Suprapubic skin (tissue), 4 donors: ENCODE data around the gene UCN2. TPM values are rescaled to one million over a fixed set of nuclear protein-coding genes. Genes with fewer than 3 reads are reported as not detected.

Experiments used
- DNase-seq, 2 donors: peaks; one replicate each; pipeline ENCODE4 v3.0.0-alpha.2; 2019; ENCODE audit warnings: low spot score in 2 of 2
- H3K27ac ChIP-seq: fragments of 200-600 bp; sonication (generic); one replicate; pipeline ENCODE4 v1.5.1; 2019
- H3K27me3 ChIP-seq: fragments of 200-600 bp; sonication (generic); one replicate; pipeline ENCODE4 v1.5.1; 2019
- H3K36me3 ChIP-seq: fragments of 200-600 bp; sonication (generic); one replicate; pipeline ENCODE4 v1.5.1; 2019
- H3K4me1 ChIP-seq: fragments of 200-600 bp; sonication (generic); one replicate; pipeline ENCODE4 v1.5.1; 2019
- H3K4me3 ChIP-seq: fragments of 200-600 bp; sonication (generic); one replicate; pipeline ENCODE4 v1.5.1; 2019; ENCODE audit warnings: mild to moderate bottlenecking
- H3K9me3 ChIP-seq: fragments of 200-600 bp; sonication (generic); one replicate; pipeline ENCODE4 v1.5.1; 2019
- CTCF ChIP-seq, 2 donors: fragments of 200-600 bp in 1 of 2; fragments of 450-650 bp in 1 of 2; sonication (generic) in 1 of 2; IDR thresholded peaks; one replicate each; pipeline ENCODE4 v1.5.1; 2016 to 2019; ENCODE audit warnings: antibody characterized with exemption in 2 of 2, mild to moderate bottlenecking in 1 of 2, moderate library complexity in 1 of 2
- EP300 ChIP-seq: sonication (generic); formaldehyde crosslinking; IDR thresholded peaks from one replicate; pipeline ENCODE4 v1.6.1; 2017; ENCODE audit warnings: antibody characterized with exemption
- POLR2A ChIP-seq, 2 donors: fragments of 450-650 bp; IDR thresholded peaks; one replicate each; pipeline ENCODE4 v1.6.1; 2017; ENCODE audit warnings: antibody characterized with exemption in 2 of 2, mild to moderate bottlenecking in 2 of 2, moderate library complexity in 2 of 2
- POLR2AphosphoS5 ChIP-seq, 3 donors: sonication (generic); formaldehyde crosslinking; IDR thresholded peaks; one replicate each; pipeline ENCODE4 v1.6.1; 2017; ENCODE audit warnings: antibody characterized with exemption in 3 of 3
- WGBS: methylation state at CpG from one replicate; pipeline ENCODE4 v1.1.5; 2018; 5-methylcytosine and 5-hydroxymethylcytosine counted together
- total RNA-seq, 4 donors: library from RNA; depleted of rRNA; stranded (reverse); fragments of >200 nt; gene quantifications; one replicate each; pipeline ENCODE4 v1.1.0, GENCODE V29; 2016

UCN2 gene
- total RNA-seq, 4 donors from 2014 or later, result 10.1 to 23.7 (median 18.0) TPM

- Histone ChIP-seq H3K27me3 (no peaks in the 10 kb centered on the region), H3K4me1 (peaks cover 43% of the 10 kb centered on the region), H3K4me3 (no peak overlapping the region), H3K9me3 (no peaks in the 10 kb centered on the region), H3K27ac (no peak overlapping the region), H3K36me3 (peaks cover 42% of the 10 kb centered on the region)
- no peak for TF ChIP-seq CTCF (IDR thresholded peaks at IDR 0.05)
- no peak for TF ChIP-seq EP300
- no peak for TF ChIP-seq POLR2A (IDR thresholded peaks at IDR 0.05)
- no peak for TF ChIP-seq POLR2AphosphoS5 (IDR thresholded peaks at IDR 0.05)
- 97% methylated on average over 6 of the region's 14 CpGs for WGBS
- DNase-seq, result no peak
Measured at GRCh38 chr3:48591436-48591835, 27.9 kb upstream of the UCN2 start.

- Histone ChIP-seq H3K36me3 (peaks cover 62% of the 10 kb centered on the region), H3K4me3 (no peak overlapping the region), H3K9me3 (no peaks in the 10 kb centered on the region), H3K4me1 (peaks cover 11% of the 10 kb centered on the region), H3K27ac (no peak overlapping the region), H3K27me3 (no peaks in the 10 kb centered on the region)
- WGBS, result 86% methylated on average over 15 of the region's 15 CpGs
- no peak for DNase-seq
- no peak for TF ChIP-seq CTCF (IDR thresholded peaks at IDR 0.05)
- no peak for TF ChIP-seq POLR2A (IDR thresholded peaks at IDR 0.05)
Measured at GRCh38 chr3:48588230-48588629, 24.6 kb upstream of the UCN2 start.

- no peak overlapping the region for H3K4me3 ChIP-seq
- WGBS, result 69% methylated on average over 2 of the region's 11 CpGs
- no peak for DNase-seq
- peaks cover 66% of the 10 kb centered on the region for H3K36me3 ChIP-seq
- TF ChIP-seq CTCF (IDR thresholded peaks at IDR 0.05) (no peak), EP300 (no peak), POLR2A (IDR thresholded peaks at IDR 0.05) (no peak), POLR2AphosphoS5 (IDR thresholded peaks at IDR 0.05) (no peak)
- peaks cover 8% of the 10 kb centered on the region for H3K4me1 ChIP-seq
- H3K9me3 ChIP-seq, result no peaks in the 10 kb centered on the region
- no peaks in the 10 kb centered on the region for H3K27me3 ChIP-seq
- no peak overlapping the region for H3K27ac ChIP-seq
Measured at GRCh38 chr3:48587686-48588085, 24.1 kb upstream of the UCN2 start.

GRCh38 chr3:48585411-48585810 is 21.8 kb upstream of the UCN2 start:
- TF ChIP-seq EP300, result no peak
- no peak for TF ChIP-seq POLR2A (IDR thresholded peaks at IDR 0.05)
- no peak for TF ChIP-seq CTCF (IDR thresholded peaks at IDR 0.05)
- no peak for TF ChIP-seq POLR2AphosphoS5 (IDR thresholded peaks at IDR 0.05)
- Histone ChIP-seq H3K9me3 (no peaks in the 10 kb centered on the region), H3K4me1 (no peaks in the 10 kb centered on the region), H3K27me3 (no peaks in the 10 kb centered on the region), H3K4me3 (no peak overlapping the region), H3K36me3 (peaks cover 72% of the 10 kb centered on the region), H3K27ac (no peak overlapping the region)
- 83% methylated on average over 8 of the region's 8 CpGs for WGBS
- DNase-seq, result no peak

GRCh38 chr3:48584836-48585235 is 21.3 kb upstream of the UCN2 start:
- Histone ChIP-seq H3K4me1 (no peaks in the 10 kb centered on the region), H3K9me3 (no peaks in the 10 kb centered on the region), H3K4me3 (no peak overlapping the region), H3K27ac (no peak overlapping the region), H3K27me3 (no peaks in the 10 kb centered on the region), H3K36me3 (peaks cover 68% of the 10 kb centered on the region)
- TF ChIP-seq EP300 (no peak), POLR2AphosphoS5 (IDR thresholded peaks at IDR 0.05) (no peak), CTCF (IDR thresholded peaks at IDR 0.05) (no peak), POLR2A (IDR thresholded peaks at IDR 0.05) (no peak)
- no peak for DNase-seq
- 80% methylated on average over 1 of the region's 9 CpGs for WGBS
